ENCODE data around the gene EVL.

EVL gene

DNA sequence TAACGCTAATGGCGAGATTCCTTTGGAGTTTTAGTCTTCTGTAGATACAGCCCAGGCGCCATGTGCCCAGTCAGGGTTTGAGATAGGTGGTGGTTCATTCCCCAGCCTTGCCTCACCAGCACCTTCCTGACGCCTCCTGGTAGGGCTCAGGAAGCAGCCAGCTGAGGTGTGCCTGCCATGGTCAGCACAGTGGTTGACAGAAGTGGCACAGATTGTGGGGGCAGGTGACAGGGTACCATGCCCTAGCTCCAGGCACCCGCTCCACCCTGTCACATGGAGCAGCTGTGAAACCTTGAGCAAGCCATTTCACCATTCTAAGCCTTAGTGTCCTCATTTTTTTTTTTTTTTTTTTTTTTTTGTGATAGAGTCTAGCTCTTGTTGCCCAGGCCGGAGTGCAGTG is 45.6 kb downstream of the EVL start:
- no peak for DNase-seq (ENCODE audit: low read depth)

DNA sequence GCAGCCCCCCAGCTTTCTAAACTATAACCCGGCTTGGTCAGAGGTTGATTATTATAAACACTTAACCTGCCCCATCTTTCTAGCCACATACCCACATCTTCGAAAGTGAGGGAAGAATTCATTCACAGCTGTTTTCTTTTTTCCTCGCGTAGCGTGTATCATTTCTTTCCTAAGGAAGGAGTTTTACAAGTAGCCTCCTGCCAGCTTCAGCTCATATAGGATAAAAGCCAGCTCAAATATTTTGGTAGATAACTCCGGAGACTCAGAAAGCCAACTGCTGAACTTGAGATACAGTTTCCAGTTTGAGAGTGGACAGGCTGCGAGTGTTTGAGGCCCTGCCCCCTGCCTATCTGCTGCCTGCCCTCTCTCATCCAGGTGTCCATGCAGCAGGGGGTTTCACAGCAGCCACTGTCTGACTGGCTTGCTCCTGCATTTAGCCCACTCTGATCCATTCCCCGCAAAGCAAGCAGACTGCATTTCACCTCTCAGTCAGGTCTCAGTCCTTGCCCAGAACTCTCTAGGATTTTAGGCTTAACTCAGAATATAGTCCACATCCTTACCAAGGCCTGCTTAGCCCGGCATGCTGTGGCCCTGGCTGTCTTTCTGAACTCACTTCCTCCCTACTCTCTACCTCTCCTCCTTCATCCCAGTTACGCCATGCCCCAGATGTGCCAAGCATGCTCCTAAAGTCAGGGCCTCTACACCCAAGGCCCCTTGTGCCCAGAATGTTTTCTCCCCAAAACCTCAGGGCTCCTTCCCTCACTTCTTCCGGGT is 46.9 kb downstream of the EVL start:
- no peak for DNase-seq (ENCODE audit: low read depth)

DNA sequence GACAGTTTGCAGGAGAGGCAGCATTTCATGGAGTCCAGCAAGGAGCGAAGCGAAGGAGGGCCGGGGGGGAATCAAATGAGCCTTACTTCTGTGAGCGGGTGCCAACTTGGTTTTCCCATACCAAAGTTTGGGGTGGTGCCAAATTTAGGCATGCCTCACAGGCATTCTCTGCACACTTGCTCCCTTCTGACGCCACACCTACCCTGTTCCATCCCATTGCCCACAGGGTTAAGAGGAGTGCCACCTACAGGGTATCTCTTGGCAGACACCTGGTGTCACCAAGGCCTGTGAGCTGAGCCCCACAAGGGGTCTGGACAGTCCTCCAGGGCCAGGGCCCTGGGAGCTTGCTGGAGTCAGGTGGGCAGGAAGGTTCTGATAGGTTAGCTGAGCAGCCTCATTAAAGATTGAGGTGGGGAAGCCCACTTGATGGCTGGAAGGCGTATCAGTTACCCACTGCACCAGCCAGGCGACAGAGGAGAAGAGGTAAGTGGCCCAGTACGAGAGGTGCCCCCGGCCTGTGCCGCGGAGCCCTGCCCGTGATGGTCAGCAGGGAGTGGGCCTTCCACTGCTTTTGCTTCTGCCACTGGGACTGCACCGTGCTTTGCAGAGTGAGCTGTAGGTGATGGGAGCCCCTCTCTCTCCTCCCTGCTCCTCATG is 49.0 kb downstream of the EVL start:
- no peak for DNase-seq (ENCODE audit: low read depth)

DNA sequence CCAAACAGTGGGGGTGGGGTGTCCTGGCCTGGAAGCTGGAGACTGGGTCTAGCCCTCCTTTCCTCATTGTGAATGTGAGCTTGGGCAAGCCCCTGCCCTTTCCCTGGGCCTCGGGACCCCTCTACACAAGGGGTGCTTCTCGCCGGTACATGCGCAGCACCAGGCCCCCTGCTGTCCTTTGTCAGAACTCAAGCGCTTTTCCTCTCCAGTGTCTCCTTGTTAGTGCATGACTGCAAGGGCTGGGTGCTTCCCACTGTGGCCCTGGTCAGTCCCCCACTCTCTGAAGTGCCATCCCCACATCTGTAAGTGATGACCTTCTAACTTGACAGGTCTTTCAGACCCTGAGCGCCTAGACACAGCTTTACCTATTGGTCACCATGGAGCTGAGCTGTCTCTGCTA is 50.0 kb downstream of the EVL start:
- no peak for DNase-seq (ENCODE audit: low read depth)

DNA sequence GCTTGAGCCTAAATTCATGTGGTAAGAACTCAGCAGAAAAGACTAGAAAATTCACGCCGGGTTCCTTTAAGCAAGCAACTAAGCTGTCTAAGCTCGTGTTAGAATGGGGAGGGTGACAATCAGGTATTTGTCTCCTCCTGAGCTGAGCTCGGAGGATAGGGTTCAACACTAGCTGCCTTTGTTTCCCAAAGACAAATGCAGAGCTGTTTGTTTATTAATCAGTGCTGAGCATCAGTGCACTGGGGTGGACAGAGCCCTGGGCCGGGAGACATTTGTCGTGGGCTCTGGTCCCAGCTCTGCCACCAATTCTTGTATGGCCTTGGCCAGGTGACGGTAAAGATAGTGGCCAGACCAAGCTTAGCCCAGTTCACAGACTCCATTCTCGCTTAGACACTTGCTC is 50.5 kb downstream of the EVL start:
- no peak for DNase-seq (ENCODE audit: low read depth)

DNA sequence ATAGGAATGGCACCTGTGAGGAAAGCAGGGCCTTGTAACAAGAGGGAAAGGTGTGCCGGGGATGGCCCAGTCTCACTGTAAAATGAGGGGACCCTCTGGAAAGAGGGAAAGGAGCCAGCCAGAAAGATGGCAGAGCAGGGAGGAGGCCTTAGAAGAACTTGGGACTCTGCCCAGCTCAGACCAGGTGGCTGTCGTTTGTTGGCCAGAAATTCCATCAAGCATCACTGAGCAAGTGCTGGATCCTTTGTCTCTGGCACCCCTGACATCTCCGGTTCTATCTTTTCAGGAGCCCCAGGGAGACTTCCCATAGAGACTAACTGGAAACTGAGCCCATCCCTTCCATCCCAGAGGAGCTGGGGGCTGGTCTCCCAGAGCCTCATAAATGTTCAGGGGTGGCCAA is 50.9 kb downstream of the EVL start:
- DNase-seq (ENCODE audit: low read depth): no peak

DNA sequence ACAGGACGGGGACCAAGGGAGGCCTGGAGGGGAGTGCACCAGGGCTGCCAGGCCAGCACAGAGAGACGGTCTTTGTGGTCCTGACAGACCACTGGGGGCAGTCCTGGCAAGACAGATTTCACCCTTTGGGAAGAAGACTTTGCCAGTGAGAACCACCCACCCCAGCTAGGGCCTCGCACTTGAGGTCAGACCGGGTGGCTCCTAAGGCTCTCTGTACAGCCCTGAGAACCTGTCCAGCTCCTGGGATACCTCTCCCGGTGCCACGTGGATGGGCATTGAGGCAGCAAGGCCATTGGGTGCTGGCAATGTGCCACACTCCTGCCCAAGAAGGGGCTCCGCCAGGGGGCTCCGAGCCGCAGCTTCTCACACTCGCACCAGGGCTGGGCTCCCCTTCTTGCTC is 51.8 kb downstream of the EVL start:
- DNase-seq (ENCODE audit: low read depth): no peak

- no peak for DNase-seq (ENCODE audit: low read depth)
Observed at GRCh38 chr14:100117633-100118395, 52.6 kb downstream of the EVL start.

DNA sequence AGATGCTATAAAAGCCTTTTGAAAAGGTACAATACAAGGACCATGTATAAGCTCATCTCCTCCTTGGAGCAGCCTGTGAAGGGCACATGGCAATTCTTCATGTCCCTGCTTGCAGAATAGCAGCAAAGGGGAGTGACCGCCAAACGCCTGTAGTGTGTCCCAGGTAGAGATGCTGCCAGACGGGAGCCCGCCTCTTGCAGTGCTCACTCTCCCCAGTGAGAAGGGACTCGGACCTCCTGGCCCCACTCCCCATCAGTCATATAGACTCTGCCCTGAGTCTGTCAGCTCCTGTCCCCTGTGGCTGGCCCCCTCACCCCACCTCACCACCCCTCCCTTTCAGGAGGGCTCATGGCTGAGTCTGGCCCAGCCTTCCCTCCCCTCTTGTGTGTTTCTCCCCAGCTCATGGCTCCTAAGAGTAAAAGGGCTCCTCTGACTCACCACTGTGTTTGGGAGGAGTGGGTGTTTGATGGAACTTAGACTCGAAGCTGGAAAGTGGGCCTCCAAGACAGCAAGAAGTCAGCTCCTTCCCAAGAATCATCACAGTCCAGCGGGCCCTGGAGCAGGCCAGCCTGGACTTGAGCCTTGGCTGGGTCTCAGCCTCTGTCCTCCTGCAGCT is 53.3 kb downstream of the EVL start:
- DNase-seq (ENCODE audit: low read depth): no peak

- no peak for DNase-seq (ENCODE audit: low read depth)
Observed at GRCh38 chr14:100119251-100119650, 54.0 kb downstream of the EVL start.

GRCh38 chr14:100120522-100121269 is 55.5 kb downstream of the EVL start:
- no peak for DNase-seq (ENCODE audit: low read depth)

- DNase-seq (ENCODE audit: low read depth): no peak
Observed at GRCh38 chr14:100121643-100122480, 56.6 kb downstream of the EVL start.

DNA sequence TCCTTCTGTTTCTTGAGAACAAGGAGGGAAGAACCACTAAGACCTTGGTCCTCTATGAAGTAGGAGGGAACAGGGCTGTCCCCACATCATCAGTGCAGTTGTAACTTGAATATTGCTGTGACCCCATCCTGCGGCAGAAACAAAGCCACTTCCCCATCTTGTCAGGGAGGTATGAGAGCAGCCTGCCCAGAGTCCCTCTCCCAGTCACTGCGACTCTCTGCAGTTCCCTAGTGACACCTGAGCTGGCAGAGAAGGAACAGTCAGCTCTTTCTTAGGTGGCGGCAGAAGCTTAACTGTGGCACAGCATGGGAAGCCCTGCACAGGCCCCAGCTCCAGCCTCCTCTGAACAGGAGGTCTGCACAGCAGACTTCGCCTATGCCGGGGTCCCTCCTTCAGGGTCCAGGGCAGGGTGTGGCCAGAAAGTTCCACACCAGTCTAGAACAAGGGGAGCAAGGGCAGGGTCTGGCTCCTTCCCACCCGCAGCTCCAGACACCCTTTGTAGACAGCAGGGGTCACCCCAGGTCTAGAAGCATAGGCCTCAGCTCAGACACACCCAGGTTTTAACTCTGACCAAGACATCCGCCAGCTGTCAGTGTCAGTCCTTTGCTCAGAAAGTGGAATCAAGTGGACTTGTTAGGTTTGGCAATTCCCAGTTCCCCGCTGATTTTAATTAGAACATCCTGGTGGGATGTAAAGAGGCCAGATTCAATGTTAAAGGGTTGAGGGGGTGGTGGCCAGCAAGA is 57.4 kb downstream of the EVL start:
- no peak for DNase-seq (ENCODE audit: low read depth)

- DNase-seq (ENCODE audit: low read depth): no peak
Observed at GRCh38 chr14:100123618-100124017, 58.4 kb downstream of the EVL start.

DNA sequence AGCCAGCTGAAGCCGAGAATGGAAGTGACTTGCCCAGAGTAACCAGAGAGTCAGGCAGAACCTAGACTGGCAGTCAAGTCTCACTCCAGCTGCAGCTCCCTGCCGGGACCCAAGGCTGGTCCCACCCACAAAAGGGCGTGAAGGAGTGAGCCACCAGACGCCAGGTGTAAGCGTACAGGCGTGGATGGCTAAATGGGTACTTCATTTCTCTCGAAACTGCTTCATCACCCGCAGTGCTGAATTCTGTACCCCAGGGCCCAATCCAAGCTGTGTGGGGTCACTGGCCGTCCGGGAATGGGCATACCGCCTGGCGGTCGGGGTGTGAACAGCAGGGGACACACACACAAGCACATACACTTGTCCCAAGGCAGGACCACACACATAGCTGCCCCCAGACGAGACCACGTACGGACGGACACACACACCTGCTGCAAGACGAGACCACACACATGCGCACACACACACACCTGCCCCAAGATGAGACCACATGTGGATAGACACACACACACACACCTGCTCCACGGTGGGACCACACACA is 59.4 kb downstream of the EVL start:
- no peak for DNase-seq (ENCODE audit: low read depth)

DNA sequence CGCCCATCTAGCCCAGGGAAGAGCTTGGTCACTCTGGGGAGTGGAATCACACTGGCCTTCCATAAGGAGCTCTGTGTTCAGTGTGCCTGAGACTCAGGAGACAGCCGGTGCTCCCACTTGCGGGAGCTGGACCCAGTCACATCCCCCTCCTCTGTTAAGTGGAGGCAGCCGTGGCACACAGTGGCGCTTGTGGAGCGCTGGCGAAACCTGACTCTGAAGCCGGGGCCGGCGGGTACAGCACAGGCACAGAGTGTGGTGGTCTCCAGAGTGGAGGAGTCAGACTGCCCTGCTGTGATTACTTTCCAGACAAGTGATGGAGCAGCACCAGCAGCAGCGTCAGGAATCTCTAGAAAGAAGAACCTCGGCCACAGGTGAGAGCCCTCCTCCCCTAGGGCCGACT is 61.2 kb downstream of the EVL start:
- DNase-seq (ENCODE audit: low read depth): no peak

GRCh38 chr14:100127853-100128455 is 62.7 kb downstream of the EVL start:
- DNase-seq (ENCODE audit: low read depth): no peak

DNA sequence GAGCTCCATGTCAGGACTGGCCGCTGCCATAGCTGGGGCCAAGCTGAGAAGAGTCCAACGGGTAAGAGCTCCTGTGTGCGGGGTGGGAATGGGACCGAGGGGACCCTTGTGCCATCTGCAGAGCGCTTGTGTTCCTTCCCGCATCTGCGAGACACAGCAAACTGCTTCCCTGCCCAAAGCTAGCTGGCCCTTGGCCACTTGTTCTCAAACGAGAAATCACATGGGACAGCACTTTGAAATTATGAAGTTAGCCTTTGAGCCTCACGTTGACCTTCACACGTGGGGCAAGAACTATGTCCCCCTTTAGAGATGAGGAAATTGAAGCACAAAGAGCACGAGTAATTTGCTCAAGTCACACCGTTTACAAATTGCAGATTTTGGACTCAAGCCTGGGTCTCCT is 63.5 kb downstream of the EVL start:
- DNase-seq (ENCODE audit: low read depth): no peak

GRCh38 chr14:100129161-100129589 is 64.0 kb downstream of the EVL start:
- no peak for DNase-seq (ENCODE audit: low read depth)

DNA sequence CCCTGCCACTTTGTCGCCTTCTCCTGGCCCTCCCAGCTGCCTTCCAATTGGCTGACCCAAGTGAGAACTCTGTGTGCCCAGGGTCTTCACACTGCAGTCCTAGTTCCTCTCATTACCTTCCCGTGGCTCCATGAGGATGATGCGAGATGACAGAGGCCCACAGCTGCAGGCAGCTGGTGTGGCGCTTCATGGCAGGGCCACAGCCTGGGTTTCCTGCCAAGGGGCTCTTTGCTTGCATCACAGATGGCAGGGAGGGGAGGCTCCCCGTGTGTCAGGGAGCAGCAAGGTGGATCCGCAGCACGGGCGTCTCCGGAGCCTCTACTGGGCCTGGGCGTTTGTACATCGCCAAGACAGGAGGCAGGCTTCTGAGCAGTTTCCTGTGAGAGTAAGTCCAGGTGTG is 65.3 kb downstream of the EVL start:
- no peak for DNase-seq (ENCODE audit: low read depth)

Measured in fibroblast of the conjunctiva (primary cell).